C4-2B (cell line): ENCODE results near the gene ZBTB25.

Experiments
- CTCF ChIP-seq: fragments of 450-650 bp; conservative IDR thresholded peaks from 2 replicates; pipeline ENCODE4 v1.5.1; 2017; ENCODE audit warnings: mild to moderate bottlenecking
- ZFX ChIP-seq: fragments of 450-650 bp; IDR thresholded peaks from 2 replicates; pipeline ENCODE4 v1.6.1; 2017

GRCh38 chr14:64495252-64495651, 8.4 kb downstream of the ZBTB25 start:
- no peak for TF ChIP-seq CTCF
- TF ChIP-seq ZFX = no peak
